Right ventricle myocardium superior (tissue), 1 donor: ENCODE measurements around the gene UBE2D1. TPM values are rescaled to one million over a fixed set of nuclear protein-coding genes. Genes with fewer than 3 reads are reported as not detected.

Experiments used
- ATAC-seq: fragments of 200-7000 bp; cut with Tn5 transposase; one replicate; pipeline ENCODE4 v1.9.1; 2020; ENCODE audit warnings: mild to moderate bottlenecking; ENCODE audit not compliant: poor library complexity
- DNase-seq: peaks from one replicate; pipeline ENCODE4 v3.0.0-alpha.2; 2020
- intact Hi-C: fragments of 100-400 bp; cut with DNase I; formaldehyde crosslinking; loops from one replicate; pipeline ENCODE4 v1.11.2; 2022
- long read RNA-seq: library from polyadenylated mRNA; unstranded; transcript quantifications from one replicate; pipeline ENCODE4 v2.0.0, GENCODE V29; 2021
- total RNA-seq: library from RNA; stranded (reverse); fragmentation: NEBNext Ultra II Directional; extraction: Animal tissue kit (Norgen Biotek cat#: 25700); gene quantifications from one replicate; pipeline ENCODE4 v1.2.1, GENCODE V29; 2021
- donor health status: DM: no; HTN: yes; CAD: no; lungs with severe emphysema.

The UBE2D1 gene
- total RNA-seq = 61.2 TPM
- long read RNA-seq, transcript UBE2D1-204 (6 exons, 2,621 nt) = minor isoform, 11 of 126 reads
- long read RNA-seq, transcript UBE2D1-201 (7 exons, 2,659 nt) = major isoform, 112 of 126 reads
- long read RNA-seq, partial matches to known transcripts = 1 of 126 reads
- long read RNA-seq, other reads (novel, unspliced or antisense) = 1 of 126 reads

GRCh38 chr10:58334817-58335305 is at the start of gene UBE2D1:
TSS of gene UBE2D1 (plus strand) at chr10:58335006. CDS start at chr10:58335202, 196 bp downstream.
- peak; percentile 98 for ATAC-seq
- peak; percentile 96 for DNase-seq
- intact Hi-C loops = loop anchor here (5.0 kb wide), 1 partner anchor 52 kb away; the partner anchor contains the start of gene TFAM

GRCh38 chr10:58291538-58292174 is 43.1 kb upstream of the UBE2D1 start:
- ATAC-seq (peak; percentile 70), DNase-seq (no peak)
- intact Hi-C loops = loop anchor here (5.0 kb wide), 1 partner anchor 114 kb away; no protein-coding TSS in a partner anchor

DNA sequence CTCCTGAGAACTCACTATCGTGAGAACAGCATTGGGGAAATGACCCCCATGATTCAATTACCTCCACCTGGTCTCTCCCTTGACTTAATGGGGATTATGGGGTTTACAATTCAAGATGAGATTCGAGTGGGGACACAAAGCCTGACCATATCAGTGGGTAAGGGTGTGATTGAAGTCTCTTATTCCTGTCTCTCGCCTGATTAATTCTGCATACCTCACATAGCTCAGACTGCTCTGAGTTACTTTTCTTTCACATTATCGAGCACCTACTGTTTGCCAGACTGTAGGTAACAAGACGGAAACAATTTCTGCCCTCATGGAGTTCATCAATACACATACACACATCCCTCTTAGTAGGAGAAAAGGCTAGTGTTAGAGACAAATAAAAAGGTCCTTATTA is 40.8 kb upstream of the UBE2D1 start:
- intact Hi-C loops = loop anchor here (5.0 kb wide), 1 partner anchor 117 kb away; no protein-coding TSS in a partner anchor
- ATAC-seq (no peak), DNase-seq (no peak)

GRCh38 chr10:58299580-58299979 is 35.2 kb upstream of the UBE2D1 start:
- peak; percentile 83 for ATAC-seq
- peak; percentile 48 for DNase-seq
- intact Hi-C loops = no loop called here

- intact Hi-C loops = loop anchor here (10.0 kb wide), 1 partner anchor 84 kb away; the partner anchor contains the start of gene TFAM
- ATAC-seq = no peak
- DNase-seq = no peak
Measured at GRCh38 chr10:58300676-58301075, 34.1 kb upstream of the UBE2D1 start.

GRCh38 chr10:58302254-58302653 is 32.6 kb upstream of the UBE2D1 start:
- intact Hi-C loops = loop anchor here (10.0 kb wide), 1 partner anchor 83 kb away; the partner anchor contains the start of gene TFAM
- DNase-seq = no peak
- no peak for ATAC-seq

DNA sequence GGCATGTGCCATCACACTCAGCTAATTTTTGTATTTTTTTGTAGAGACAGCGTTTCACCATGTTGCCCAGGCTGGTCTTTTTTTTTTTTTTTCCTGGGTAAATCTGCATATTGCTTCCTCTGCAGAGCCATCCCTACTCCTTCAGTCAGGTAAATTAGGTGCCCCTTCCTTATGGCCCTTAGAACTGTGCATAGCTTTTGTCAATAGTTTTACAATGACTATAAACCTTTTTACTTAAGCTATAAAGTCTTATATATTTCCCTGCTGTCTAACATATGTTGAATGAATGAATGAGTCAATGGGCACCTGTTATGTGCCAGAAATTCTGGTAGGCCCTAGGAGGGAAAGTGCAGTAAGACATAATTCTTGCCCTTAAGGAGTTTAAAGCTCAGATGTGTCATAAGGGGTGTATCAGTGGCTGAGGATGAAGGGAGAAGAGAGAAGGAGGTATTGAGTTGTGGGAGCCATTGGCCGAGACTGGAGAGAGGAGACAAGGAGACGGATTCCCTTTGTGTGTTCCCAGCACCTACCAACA is 30.6 kb upstream of the UBE2D1 start:
- no peak for ATAC-seq
- intact Hi-C loops = loop anchor here (10.0 kb wide), 1 partner anchor 81 kb away; the partner anchor contains the start of gene TFAM
- DNase-seq = no peak

DNA sequence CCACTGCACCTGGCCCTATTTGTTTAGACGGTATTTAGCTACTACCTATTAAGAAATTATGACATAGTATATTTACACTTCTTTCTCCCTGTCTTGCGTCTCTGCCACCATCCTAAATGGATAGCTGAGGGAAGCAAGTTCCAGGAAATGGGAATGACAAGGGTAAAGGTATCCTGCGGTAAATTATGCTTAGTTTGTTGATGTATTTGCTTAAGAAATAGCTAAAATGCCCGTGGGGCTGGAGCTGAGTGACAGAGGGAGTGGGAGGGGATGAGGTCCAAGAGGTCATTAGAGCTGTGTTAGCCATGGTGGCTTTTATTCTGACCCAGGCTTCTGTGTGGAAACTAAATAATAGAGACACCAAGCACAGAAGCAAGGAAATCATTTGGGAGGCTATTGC is 29.0 kb upstream of the UBE2D1 start:
- intact Hi-C loops = loop anchor here (10.0 kb wide), 1 partner anchor 79 kb away; the partner anchor contains the start of gene TFAM
- ATAC-seq (no peak), DNase-seq (no peak)

GRCh38 chr10:58307676-58308075 is 27.1 kb upstream of the UBE2D1 start:
- intact Hi-C loops = loop anchor here (10.0 kb wide), 1 partner anchor 77 kb away; the partner anchor contains the start of gene TFAM
- DNase-seq (no peak), ATAC-seq (no peak)

- no peak for ATAC-seq
Measured at GRCh38 chr10:58311026-58311425, 23.8 kb upstream of the UBE2D1 start.

DNA sequence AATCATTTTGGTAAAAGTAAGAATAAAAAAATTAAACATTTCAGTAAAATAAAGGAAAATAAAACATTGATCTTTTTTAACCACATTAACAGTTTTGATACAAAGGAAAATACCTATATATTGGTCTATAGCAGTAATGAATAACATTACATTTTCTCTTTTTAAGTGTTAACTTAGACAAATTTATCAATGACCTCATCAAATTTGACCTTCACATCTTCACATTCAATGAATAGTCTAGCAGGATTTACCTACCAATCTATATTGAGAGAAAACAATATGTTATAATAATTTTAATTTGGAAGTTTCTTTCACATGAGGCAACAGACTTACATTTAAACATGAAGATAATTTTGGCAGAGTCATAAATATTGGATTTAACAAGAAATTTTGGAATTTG is 17.9 kb upstream of the UBE2D1 start:
- intact Hi-C loops = no loop called here
- DNase-seq = no peak
- no peak for ATAC-seq

More at GRCh38 chr10:58311026-58311425, 23.8 kb upstream of the UBE2D1 start:
- no peak for DNase-seq
- intact Hi-C loops = no loop called here

- ATAC-seq (no peak), DNase-seq (no peak)
- intact Hi-C loops = no loop called here
Measured at GRCh38 chr10:58318346-58318745, 16.5 kb upstream of the UBE2D1 start.

DNA sequence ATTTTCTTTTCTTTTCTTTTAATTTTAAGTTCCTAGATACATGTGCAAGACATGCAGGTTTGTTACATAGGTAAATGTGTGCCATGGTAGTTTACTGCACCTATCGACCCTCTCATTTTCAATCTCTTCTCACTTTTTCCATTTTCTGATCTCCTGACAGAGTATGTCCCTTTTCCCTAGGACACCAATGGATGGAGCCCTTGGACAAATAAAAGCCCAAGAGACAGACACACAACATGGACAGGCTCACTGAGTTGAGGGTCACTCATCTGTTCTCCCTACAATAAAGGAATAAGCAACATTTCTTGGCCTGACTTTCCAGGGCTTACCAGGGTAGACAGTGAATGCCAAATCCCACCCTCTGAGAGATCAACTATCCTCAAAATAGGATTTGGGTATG is 15.2 kb upstream of the UBE2D1 start:
- no peak for DNase-seq
- no peak for ATAC-seq
- intact Hi-C loops = no loop called here

DNA sequence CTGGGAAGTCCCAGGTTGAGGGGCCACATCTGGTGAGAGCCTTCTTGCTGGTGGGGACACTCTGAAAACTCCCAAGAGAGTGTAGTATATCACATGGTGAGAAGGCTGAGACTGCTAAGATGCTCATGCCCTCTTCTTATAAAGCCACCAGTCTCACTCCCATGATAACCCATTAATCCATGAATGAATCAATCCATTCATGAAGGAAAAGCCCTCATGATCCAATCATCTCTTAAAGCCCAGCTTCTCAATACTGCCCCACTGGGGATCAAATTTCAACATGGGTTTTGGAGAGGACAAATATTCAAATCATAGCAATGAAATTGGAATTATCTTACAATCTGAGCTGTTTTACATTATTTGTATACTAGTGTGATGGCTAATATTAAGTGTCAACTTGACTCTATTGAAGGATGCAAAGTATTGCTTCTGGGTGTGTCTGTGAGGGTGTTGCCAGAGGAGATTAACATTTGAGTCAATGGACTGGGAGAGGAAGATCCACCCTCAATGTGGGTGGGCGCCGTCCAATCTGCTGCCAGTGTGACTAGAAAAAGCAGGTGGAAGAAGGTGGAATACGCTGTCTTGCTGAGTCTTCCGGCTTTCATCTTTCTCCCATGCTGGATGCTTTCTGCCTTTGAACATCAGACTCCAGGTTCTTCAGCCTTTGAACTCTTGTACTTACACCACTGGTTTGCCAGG is 14.3 kb upstream of the UBE2D1 start:
- ATAC-seq (no peak), DNase-seq (no peak)
- intact Hi-C loops = no loop called here

DNA sequence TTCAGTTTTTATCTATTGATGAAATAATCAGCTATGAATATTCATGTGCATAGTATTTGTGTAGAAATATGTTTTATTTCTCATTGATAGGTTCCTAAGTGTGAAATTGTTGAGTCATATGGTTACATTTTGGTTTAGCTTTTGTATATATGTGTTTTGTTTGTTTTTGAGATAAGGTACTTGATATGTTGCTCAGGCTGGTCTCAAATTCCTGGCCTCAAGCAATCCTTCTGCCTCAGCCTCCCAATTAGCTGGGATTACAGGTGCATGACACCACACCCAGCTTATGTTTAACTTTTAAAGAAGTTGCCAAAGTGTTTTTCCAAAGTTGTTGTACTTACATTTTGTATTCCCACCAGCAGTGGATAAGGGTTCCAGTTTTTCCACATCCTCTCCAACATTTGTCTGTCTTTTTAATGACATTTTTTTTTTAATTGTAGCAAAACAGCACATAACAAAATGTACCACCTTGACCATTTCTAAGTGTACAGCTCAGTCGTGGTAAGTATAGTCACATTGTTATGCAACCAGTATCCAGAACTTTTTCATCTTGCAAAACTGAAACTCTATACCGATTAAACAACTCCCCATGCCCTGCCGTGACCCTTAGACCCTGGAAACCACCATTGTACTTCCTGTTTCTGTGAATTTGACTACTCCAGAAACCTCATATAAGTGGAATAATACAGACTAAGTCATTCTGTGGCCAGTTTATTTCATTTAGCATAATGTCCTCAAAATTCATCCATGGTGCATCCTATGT is 12.6 kb upstream of the UBE2D1 start:
- ATAC-seq = peak; percentile 38
- no peak for DNase-seq
- intact Hi-C loops = no loop called here

- ATAC-seq = no peak
- intact Hi-C loops = no loop called here
Measured at GRCh38 chr10:58322835-58323209, 12.0 kb upstream of the UBE2D1 start.

GRCh38 chr10:58326967-58327381 is 7.8 kb upstream of the UBE2D1 start:
- intact Hi-C loops = no loop called here
- peak; percentile 85 for ATAC-seq

More at GRCh38 chr10:58322835-58323209, 12.0 kb upstream of the UBE2D1 start:
- no peak for DNase-seq

GRCh38 chr10:58328233-58328632 is 6.6 kb upstream of the UBE2D1 start:
- no peak for DNase-seq
- intact Hi-C loops = no loop called here
- ATAC-seq = no peak

More at GRCh38 chr10:58326967-58327381, 7.8 kb upstream of the UBE2D1 start:
- peak; percentile 71 for DNase-seq
